HG03097 (cell line): Measurements from ENCODE around the gene SLX4IP.

Experiments
- ATAC-seq: cut with Tn5 transposase; IDR thresholded peaks from one replicate; pipeline ENCODE4 v1.9.1; 2021; ENCODE audit not compliant: unreplicated experiment, low FRiP score

SLX4IP gene

DNA sequence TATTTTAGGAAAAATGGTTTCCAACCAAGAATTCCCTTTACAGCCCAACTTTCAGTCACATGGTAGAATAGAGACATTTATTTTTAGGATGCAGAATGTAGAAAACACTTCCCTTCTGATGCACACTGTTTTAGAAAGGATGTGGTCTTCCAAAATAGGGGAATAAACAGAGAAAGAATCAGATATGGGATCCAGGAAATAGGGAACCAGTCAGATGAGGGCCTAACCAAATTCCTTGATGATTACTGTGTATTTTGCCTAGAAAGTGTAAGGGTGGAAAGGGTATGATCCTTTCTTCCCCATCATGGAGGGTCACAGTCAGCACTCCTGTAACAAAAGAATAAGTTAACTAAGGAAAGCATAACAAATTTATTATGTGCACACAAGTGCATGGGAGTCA is 27.4 kb downstream of the SLX4IP start:
- ATAC-seq, result no peak

DNA sequence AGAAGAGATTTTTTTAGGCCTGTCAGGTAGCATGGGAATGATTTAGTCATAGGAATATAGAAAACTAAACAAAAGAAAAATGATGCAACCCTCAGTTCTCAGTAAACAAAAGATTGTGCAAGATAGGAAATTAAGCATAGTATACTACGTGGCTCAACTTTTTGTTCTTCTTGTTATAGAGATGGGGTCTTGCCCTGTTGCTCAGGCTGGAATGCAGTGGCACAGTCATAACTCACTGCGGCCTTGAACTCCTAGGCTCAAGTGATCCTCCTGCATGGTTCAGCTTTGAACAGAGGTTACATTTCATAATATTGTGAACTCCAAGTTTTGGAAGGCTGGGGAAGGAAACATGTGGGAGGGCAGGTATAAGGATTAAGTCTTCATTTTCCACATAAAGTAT is 28.5 kb downstream of the SLX4IP start:
- ATAC-seq, result no peak

DNA sequence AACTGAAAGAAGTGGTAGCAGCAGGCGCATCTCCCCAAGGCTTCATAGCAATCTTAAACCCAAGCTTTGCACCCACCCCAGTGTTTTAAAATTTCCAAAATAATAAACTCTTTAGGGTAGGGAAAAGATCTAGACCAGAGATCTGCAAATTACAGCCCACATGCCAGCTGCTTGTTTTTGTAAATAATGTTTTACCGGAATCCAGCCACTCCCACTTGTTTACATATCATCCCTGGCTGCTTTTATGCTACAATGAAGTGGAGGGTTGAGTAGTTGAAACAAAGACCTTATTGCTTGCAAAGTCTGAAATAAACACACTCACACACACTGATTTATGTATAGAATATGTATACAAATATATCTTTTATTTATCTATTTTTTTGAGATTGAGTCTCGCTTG is 30.0 kb downstream of the SLX4IP start:
- ATAC-seq, result no peak

GRCh38 chr20:10466325-10466724 is 31.2 kb downstream of the SLX4IP start:
- no peak for ATAC-seq

GRCh38 chr20:10466855-10467254 is 31.8 kb downstream of the SLX4IP start:
- no peak for ATAC-seq

GRCh38 chr20:10467681-10468339 is 32.7 kb downstream of the SLX4IP start:
- ATAC-seq, result no peak

DNA sequence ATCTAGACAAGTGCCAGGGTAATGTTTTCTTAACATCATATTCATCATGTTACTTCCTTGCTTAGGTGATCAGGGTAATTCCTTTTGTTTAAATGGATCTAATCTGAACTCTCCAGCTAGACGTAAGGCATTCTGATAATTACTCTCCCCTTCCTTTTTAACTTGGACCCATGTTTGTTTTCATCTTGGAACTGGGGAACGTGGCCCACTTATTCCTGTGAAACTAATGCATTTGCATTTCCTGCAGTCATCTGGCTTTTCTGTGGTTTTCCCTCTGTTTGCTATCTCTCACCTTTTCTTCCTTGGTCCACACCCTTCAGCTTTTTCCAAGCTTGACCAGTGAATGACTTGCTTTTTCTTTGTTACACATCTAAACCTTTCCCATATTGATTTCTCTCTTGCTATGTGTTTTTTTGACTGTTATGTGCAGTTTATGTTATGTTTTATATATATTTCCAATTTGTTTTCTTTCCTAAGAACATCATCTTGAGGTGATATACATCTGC is 33.3 kb downstream of the SLX4IP start:
- ATAC-seq, result no peak

DNA sequence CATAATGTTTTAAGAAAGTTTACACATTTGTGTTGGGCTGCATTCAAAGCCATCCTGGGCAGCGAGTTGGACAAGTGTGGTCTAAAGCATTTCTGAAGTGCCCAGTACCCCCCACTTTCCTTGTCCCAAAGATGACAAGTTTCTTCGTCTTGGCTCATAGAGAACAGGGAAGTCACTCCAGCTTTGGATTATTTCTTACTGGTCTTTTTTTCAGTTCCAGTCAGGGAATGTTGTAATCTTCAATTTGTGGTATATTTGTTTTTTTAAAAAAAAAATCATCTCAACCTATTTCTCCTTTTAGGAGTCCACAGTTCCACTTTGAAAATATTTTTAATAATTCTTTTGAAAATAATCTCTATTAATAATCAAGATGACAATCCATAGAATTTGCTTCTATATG is 34.0 kb downstream of the SLX4IP start:
- ATAC-seq, result no peak

DNA sequence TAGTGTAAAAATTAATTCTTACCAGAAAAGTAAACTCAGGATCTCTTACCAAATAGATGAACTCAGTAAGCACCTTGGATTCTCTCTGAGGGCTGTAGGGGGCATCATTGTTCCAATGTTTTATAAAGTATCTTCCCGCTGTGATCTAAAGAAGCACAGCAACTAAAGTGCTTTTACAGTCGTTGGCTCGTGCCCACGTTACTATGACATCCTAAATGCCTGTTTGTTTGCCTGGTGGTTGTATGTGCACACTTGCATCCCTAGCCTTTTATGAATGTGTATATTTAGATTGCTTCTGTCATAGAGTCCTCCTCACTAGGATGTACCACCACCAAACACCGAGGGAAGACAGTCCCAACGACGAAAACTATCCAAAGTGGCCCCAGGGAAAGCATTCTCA is 34.5 kb downstream of the SLX4IP start:
- no peak for ATAC-seq

DNA sequence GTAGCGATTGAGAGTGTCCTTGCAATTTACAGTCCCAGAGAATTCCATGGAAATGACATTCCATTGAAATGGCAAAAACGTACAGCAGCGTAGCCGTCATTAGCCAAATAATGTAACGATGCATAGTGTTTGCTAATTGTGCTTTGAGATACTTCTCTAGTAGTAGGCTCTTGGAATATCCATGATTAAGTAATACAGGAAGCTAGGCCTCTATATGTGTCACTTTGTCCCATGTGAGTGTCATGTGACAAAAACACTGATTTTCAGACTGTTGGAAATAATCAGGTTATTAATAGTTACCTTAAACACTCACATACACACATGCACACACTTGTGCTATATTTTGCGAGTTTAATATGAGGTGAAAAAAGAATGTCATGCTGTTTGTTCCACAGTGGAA is 35.2 kb downstream of the SLX4IP start:
- ATAC-seq, result no peak

DNA sequence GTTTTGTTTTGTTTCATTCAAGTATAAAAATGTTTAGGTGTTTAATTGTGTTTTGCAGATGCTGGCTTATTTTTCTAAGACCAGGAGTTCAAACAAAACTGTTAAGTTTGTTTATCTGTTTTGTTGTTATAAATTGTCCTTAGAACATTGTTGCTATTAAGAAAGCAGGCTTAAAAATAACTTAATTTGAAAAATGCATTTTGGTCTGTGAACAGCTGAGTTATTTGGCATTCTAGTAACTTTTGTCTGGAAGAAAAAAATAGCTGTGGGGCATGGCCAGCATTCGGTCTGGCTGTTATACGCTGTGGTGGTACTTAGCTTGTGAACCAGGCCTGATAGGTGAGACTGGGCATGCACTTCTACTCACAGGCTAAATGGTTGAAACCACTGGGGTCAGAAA is 37.8 kb downstream of the SLX4IP start:
- no peak for ATAC-seq

DNA sequence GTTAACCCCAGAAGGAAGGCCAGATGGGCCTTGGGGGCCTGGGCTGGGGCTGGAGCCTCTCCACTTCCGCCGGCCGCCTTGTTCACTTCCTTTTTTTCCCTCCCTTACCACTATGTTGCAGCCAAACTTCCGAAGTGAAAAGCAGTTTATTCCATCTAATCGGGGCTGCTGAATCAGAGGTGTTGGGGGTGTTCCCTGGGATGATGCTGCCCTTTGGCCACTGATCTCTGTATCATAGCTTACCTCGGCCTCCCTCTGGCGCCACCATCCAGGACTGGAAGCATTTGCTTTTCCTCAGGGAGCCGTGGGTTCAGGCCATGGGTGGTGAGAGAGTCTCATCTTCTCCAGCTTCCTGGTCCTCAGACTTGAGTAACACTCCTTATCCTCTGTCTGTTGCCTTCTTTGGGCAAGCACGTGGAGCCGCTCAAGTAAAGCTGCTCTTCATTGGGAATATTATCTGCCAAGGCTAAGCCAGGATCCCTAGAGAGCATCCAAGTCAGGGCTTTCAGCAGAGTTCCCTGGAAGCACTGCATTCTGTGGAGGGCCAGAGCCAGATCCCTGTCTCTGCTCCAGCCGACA is 39.6 kb downstream of the SLX4IP start:
- ATAC-seq, result no peak

DNA sequence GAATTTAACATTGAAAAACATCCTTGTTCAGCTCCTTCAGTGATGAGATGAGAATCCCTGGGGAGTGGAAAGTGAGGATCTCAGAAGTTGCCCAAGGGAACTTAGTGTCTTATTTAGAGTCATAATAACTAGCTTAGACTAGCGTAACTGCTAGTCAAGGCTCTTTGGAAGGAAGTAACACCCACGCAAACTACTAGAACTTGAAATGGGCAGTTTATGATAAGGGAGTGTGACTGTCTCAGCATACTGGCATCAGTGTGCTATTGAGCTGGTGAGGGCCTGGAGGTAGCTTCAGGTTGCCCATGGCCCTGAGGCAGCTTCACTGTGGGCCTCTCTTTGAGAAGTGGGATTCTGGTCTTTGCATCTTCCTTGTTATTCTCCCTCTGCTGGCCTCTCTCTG is 40.1 kb downstream of the SLX4IP start:
- no peak for ATAC-seq

GRCh38 chr20:10476319-10476724 is 41.2 kb downstream of the SLX4IP start:
- peak; percentile 61 for ATAC-seq

GRCh38 chr20:10478205-10478604 is 43.1 kb downstream of the SLX4IP start:
- peak; percentile 65 for ATAC-seq

GRCh38 chr20:10478930-10479329 is 43.8 kb downstream of the SLX4IP start:
- ATAC-seq, result no peak

DNA sequence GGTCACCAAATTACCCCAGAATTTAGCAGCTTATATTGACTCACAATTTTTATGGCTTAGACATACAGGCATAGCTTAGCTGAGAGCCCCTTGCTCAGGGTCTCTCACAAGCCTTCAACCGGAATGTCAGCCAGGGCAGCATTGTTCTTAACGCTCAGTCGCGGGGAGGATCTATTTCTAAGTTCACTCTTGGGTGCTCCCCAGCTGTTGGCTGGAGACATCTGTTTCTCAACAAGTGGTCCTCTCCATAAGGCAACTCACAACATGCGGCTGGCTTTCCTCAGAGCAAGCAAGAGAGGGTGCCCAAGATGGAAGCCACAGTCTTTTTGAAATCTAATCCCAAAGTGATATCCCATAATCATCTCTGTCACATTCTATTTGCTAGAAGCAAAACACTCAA is 46.6 kb downstream of the SLX4IP start:
- ATAC-seq, result no peak

- ATAC-seq, result no peak
Measured at GRCh38 chr20:10483691-10484090, 48.6 kb downstream of the SLX4IP start.

DNA sequence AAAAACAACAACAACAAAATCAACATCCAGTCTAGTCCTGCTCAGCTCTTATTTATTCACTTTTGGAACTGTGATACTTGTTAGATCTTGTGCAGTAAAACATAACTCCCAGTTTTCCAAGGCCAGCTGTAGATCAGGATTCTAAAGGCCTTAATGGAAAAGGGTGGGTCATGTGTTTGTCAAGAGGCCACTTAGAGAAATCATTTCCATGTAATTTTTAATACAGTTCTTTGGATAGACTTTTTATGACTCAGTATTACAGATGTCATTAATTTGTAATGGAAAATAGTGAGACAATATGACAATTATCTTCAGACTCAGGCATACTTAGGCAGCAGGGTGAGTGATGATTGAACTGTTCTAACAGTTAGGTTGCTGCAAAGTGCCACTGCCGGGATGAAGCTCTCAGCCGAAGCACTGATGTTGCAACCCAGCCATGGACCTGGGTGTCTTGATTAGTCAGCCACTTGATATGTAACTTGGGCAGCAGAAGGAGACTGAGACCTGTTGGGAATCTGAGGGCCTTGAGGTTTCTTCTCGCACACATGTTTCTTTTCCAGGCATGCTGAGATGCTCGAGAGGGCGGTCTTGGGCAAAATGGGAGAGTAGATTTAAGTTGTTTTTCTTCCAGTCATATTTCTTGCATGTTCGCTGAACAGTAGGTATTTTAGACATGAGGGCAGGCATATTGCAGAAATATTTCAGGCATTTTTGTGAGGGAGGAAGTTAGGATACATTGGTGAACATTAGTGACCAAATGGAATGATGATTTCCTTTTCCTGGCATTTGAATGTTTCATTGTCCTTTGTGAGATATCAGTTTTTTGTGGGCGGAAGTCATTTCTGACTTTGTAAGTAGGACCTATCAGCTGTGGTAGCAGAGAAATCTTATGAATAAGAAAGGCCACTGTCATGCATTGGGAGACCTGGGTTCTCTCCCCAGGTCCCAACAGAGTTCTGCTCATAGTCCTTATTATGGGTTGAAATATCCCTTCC is 52.3 kb downstream of the SLX4IP start:
- ATAC-seq, result no peak

GRCh38 chr20:10488534-10488933 is 53.4 kb downstream of the SLX4IP start:
- ATAC-seq, result no peak

DNA sequence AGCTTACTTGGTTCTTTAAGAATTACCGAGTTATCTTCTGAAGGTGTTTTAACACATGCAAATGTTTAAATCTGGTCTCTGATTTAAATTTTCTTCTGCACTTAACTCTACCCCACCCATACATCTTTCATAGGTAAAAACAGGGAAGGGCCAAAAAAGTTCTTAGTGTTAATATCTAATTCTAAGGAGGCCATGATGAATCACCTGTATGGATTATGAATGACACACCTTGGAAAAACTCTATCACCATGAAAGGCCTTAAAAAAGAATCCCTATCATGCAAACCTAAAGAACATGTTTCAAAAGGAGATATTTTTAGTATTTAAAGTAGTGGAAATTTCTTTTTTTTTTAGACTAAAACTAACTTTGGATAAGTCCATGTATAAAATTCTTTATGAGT is 54.7 kb downstream of the SLX4IP start:
- ATAC-seq, result no peak
